A549 treated with GW870086 at 1 μM for 4 hours (cell line): ENCODE data around the gene ZCCHC4. TPM values are rescaled to one million over a fixed set of nuclear protein-coding genes. Genes with fewer than 3 reads are reported as not detected.

ENCODE experiments used
- total RNA-seq: library from RNA; stranded (reverse); fragments of 200-300 nt; extraction: Qiagen RNA extraction; gene quantifications from 5 replicates; pipeline ENCODE4 v1.2.3, GENCODE V29; 2022; ENCODE audit warnings: low read depth

The ZCCHC4 gene
- 3.6 to 5.4 TPM (median 4.6 TPM) in 5 replicates for total RNA-seq

GRCh38 chr4:25312496-25313200 lies at the start of gene ZCCHC4:
TSS of gene ZCCHC4 (plus strand) at chr4:25312774. CDS start at chr4:25312810, 36 bp downstream.

GRCh38 chr4:25376754-25377571 lies 64.4 kb downstream of the ZCCHC4 start, which contains the start of gene ANAPC4:
TSS of gene ANAPC4 (plus strand) at chr4:25377263. CDS start at chr4:25377428, 165 bp downstream.

Other genes with a start within 250 kb of the ZCCHC4 start
- 1.7 to 3.2 TPM (median 2.3 TPM) in 5 replicates for gene SEPSECS, start 152.3 kb upstream of the ZCCHC4 start, total RNA-seq
- gene PI4K2B, start 78.7 kb upstream of the ZCCHC4 start, total RNA-seq: 4.4 to 8.6 TPM (median 7.6 TPM) in 5 replicates
- gene ANAPC4, start 64.5 kb downstream of the ZCCHC4 start, total RNA-seq: 11.0 to 14.3 TPM (median 12.4 TPM) in 5 replicates